ENCODE results near the gene PPP1R2B.

Gene PPP1R2B

DNA sequence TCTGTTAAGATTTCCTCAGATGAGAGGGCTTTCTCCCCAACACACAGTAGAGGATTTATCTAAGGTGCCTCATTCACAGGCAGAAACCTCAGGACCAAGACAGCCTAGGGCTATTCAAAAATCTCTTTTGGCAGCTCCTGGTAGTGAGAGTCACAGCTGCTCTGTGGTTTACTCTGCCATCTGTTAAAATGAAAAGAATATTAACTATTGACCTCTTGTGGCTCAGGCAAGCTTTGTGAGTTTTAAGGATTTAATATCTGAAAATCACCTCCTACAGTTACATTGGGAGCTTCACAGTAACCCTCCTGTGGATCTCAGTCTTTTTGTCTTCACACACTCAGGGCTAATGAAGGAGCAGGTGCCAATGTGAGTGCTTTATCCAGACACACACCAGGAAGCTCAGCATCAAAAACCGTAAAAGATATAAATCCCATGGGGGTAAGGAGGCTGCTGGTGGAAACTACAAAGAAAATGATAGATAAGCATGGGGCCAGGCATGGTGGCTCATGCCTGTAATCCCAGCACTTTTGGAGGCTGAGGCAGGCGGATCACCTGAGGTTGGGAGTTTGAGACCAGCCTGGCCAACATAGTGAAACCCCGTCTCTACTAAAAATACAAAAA is 29.7 kb downstream of the PPP1R2B start:
- DNase-seq (ENCODE audit: low read depth): no peak

DNA sequence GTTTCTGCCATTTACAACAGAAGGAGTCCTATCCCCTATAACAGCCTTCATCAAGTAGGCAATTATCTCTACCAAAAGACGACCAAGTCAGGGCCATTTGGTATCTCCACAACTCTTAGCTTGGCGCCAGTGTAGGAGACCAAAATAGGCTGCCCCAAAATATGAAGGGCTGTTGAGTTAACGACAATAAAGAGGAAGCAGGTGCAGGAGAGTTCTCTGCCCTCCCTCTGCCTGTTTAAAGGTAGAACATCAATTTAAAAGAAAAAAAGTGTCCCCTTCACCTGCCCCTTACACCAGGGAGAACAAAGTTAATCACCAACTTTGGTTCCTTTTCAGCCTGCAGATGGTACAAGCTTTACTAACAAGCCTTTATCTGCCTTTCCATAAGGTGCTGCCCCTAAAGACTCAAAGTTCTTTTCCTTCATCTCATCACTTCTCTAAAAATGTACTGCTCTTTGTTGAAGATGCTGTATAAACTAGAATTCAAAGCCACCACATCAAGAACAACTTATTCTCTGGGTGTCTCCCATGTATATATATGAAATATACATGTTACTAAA is 33.3 kb downstream of the PPP1R2B start:
- DNase-seq (ENCODE audit: low read depth): no peak

DNA sequence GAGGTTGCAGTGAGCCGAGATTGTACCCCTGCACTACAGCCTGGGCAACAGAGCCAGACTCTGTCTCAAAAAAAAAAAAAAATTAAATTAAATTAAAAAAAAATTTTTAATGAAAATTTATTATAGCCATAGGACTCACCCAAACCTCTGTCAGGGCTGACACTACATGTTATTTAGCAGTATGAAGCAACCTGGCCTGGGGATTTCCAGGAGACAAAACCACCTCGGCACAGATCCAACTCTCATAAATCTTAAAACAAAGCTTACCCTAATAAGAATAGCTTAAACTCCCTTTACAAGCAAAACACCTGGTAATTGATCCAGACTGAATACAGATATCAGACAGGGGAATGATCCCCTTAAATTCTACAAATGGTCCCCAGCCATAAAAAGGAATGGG is 38.4 kb downstream of the PPP1R2B start:
- DNase-seq (ENCODE audit: low read depth): no peak

DNA sequence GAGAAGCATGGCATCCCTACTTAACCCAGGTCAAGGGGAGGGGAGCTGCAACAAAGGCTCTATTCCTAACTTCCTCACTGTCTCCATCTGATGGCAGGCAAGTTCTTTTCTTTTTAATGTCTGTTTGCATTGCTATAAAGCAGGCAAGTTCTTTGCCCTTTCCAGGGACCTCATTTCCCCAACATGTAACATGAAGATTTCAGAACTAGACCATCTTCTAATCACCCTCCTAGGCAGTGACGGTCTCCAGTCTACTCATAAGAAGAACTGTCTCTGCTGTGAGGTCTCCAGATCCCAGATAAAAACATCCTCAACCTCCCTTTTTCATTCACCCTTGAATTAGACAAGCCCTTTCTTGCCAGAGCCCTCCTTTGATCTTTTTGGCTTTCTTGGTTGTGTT is 42.1 kb downstream of the PPP1R2B start:
- no peak for DNase-seq (ENCODE audit: low read depth)

DNA sequence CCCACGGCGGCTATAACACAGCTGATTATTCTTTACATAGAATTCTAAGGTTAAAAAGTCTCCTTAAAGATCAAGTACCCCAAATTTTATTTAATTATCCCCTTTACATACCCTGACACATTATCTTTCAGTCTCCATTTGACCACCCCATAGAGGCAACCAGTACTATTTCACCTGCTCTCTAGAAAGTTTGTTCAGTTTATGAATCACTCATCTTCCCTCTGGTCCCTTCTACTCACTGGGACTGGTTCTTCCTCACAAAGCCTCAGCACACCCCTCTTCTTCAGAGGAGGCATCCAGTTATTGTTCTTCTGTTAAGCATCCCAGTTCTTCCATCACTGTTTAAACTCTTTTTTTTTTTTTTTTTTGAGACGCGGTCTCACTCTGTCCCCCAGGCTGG is 42.8 kb downstream of the PPP1R2B start:
- DNase-seq (ENCODE audit: low read depth): no peak

DNA sequence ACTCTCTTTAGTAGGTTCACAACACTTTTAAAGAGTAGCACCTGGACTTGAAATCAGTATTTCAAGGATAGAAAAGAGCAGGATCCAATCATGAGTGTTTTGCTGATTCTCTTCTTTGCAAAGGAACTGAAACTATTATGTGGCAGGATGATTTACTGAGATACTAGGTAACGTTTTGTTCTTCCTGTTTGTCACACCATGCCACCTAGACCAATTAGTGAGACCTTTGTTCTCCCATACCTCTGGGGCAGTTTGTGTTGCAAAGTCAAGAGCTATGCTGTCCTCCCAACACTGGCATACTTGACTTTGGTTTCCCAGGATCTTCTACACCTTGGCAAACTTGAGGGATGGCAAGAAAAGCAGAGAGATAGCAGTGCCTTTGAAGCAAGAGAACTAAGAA is 43.4 kb downstream of the PPP1R2B start:
- no peak for DNase-seq (ENCODE audit: low read depth)

DNA sequence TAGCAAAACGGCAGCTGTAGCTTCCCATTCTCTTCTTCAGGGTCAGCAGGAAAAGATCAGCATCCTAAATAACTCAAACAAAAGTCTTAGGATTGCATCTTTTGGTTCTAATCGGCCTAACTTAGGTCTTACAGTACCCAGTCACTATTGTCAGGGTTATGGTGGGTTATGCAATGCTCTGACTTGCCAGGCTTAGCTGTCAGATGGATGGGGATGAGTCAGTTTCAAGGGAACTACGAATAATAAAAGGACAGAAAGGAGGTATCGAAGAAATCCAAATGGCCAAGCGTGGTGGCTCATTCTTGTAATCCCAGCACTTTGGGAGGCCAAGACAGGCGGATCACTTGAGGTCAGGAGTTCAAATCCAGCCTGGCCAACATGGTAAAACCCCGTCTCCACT is 46.5 kb downstream of the PPP1R2B start:
- DNase-seq (ENCODE audit: low read depth): no peak

Data from stimulated activated CD8-positive, alpha-beta memory T cell treated with anti-CD3 and anti-CD28 coated beads, Interleukin-12 subunit alpha, Interleukin-12 subunit beta, amount 100 ng/mL, for 4 hours (primary cell).